GM19468 (cell line): ENCODE measurements around the gene SEMA3A.

ENCODE experiments used
- ATAC-seq: cut with Tn5 transposase; IDR thresholded peaks from one replicate; pipeline ENCODE4 v1.9.1; 2021; ENCODE audit warnings: mild to moderate bottlenecking, moderate library complexity, moderate number of reproducible peaks; ENCODE audit not compliant: unreplicated experiment; ENCODE audit errors: extremely low read depth

The SEMA3A gene

GRCh38 chr7:83956104-83956503 is 238.5 kb downstream of the SEMA3A start:
- ATAC-seq, result no peak

GRCh38 chr7:83952236-83952635 is 242.4 kb downstream of the SEMA3A start:
- ATAC-seq, result no peak

DNA sequence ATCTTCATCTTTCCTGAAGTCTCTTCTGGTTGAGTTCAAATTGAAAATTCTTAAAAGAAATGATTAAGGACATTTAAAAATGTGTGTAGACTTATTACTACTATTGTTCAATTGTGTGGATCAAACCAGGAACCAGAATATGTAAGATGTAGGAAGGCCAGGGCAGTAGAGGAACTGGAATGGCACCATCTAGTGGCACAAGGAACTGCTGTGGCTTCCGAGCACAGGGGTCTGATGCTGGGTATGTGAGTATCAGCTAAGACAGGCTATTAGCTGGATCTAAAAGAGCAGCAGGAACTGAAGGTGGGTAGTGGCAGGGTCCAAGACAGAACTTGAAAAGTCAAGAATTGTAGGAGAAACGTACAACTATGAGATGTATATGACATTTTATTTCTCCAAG is 247.3 kb downstream of the SEMA3A start:
- ATAC-seq, result peak; percentile 43

DNA sequence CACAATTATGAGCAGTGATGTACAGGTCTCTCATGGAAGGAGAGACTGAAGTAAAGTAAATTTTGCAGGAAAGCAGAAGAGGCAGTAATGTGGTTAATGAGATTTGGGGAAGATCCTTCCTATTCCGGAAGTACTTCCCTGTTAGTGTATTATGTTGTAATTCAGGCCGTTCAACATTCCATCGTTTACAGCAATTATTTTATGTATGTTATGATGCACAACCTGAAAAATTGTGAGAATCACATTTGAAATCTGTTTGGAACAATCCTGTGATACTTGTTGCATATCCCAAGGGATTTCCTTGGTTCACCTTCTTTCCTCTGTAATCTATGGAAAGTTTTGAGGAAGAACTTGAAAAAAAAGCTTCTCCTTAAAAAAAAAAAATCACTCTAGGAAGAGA is 247.8 kb downstream of the SEMA3A start:
- no peak for ATAC-seq

GRCh38 chr7:83941300-83941699 is 253.3 kb downstream of the SEMA3A start:
- no peak for ATAC-seq

GRCh38 chr7:83937930-83938329 is 256.7 kb downstream of the SEMA3A start:
- ATAC-seq, result no peak

- no peak for ATAC-seq
Observed at GRCh38 chr7:83936056-83936708, 258.4 kb downstream of the SEMA3A start.

DNA sequence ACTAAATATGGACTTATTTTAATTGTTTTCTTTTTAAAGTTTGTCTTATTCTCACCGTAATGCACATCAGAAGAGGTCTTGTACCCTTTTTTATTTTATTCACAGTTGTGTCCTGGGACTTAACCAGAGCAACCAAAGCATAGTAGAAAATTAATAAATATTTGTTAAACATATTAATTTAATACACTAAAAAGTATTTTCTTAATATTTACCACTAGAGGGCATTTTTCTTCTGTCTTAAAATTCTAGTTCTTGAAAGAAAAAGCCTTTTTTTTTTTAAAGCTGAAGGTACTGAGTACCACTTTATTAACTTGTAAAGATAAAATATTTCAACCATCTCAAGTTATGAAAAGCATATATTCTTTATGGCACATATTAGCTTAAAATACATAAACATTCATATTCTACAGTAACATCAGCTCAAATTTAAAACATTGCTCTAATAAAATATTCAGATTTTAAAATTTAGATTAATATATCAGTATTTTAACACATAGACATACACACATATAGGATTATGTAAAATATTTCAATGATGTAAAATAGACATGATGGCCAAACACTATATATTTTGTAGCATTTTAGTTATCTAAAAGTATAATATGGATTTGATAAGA is 260.4 kb downstream of the SEMA3A start:
- ATAC-seq, result no peak

- no peak for ATAC-seq
Observed at GRCh38 chr7:83931968-83932367, 262.6 kb downstream of the SEMA3A start.

- ATAC-seq, result no peak
Observed at GRCh38 chr7:83930262-83930661, 264.3 kb downstream of the SEMA3A start.

- peak; percentile 30 for ATAC-seq
Observed at GRCh38 chr7:83925860-83926259, 268.7 kb downstream of the SEMA3A start.

- no peak for ATAC-seq
Observed at GRCh38 chr7:83921941-83922607, 272.5 kb downstream of the SEMA3A start.

- no peak for ATAC-seq
Observed at GRCh38 chr7:83921271-83921940, 273.2 kb downstream of the SEMA3A start.

- no peak for ATAC-seq
Observed at GRCh38 chr7:83918142-83918541, 276.4 kb downstream of the SEMA3A start.

DNA sequence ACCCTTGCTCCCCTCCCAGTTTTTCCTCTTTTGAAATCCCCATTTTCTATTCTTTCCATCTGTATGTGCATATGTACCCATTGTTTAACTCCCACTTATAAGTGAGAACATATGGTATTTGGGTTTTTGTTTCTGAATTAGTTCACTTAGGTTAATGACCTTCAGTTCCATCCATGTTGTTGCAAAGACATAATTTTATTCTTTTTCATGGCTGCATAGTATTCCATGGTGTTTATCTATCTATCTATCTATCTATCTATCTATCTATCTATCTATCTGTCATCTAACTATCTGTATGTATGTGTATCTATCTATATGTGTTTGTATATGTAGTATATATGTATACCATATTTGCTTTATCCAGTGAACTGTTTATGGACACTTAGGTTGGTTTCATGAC is 281.4 kb downstream of the SEMA3A start:
- ATAC-seq, result no peak

- ATAC-seq, result no peak
Observed at GRCh38 chr7:83908526-83908925, 286.1 kb downstream of the SEMA3A start.
